GM18909 (cell line): ENCODE data around the gene INPPL1.

Experiments used
- ATAC-seq: cut with Tn5 transposase; IDR thresholded peaks from one replicate; pipeline ENCODE4 v1.9.1; 2021; ENCODE audit warnings: mild to moderate bottlenecking; ENCODE audit not compliant: unreplicated experiment, poor library complexity

INPPL1 gene

DNA sequence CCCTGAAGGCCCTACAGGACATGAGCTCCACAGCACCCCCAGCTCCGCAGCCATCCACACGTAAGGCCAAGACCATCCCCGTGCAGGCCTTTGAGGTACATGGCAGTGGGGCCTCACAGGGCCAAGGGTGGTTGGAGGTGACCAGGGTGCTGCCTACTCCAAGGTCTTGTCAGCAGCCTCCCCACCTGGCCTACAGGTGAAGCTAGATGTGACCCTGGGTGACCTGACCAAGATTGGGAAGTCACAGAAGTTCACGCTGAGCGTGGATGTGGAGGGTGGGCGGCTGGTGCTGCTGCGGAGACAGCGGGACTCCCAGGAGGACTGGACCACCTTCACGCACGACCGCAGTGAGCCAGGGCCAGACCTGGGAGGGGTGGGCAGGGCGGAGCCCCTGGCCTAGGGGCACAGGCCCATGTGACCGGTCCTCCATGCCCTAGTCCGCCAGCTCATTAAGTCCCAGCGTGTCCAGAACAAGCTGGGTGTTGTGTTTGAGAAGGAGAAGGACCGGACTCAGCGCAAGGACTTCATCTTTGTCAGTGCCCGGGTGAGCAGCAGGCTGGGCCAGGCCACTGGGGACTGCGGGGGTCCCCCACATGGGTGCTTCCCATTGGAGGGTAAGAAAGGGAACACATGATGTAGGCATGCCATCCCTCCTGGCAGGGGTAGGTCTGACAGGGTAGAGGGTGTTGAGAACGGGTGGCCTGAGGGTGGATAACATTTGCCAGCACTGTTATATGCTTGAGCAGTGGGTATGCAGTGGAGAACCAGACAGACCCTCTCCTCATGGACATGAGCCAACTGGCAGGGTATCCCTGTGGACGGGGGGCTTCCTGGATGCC is 5.6 kb downstream of the INPPL1 start:
- ATAC-seq = no peak

DNA sequence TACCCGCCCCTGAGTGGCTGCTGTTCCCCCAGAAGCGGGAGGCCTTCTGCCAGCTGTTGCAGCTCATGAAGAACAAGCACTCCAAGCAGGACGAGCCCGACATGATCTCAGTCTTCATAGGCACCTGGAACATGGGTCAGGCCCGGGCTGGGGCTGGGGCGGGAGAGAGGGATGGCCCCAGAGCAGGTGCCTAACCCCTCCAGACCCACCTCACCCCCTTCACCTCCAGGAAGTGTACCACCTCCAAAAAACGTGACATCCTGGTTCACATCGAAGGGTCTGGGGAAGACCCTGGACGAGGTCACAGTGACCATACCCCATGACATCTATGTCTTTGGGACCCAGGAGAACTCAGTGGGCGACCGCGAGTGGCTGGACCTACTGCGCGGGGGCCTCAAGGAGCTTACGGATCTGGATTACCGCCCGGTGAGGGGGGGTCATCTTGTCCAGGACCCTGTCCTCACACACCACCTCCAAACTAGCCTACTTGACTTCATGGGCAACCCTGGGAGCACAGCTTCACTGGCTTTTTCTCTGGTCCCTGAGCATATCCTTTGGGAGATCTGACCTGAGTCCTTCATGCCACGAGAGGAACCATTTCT is 6.3 kb downstream of the INPPL1 start:
- ATAC-seq = no peak

DNA sequence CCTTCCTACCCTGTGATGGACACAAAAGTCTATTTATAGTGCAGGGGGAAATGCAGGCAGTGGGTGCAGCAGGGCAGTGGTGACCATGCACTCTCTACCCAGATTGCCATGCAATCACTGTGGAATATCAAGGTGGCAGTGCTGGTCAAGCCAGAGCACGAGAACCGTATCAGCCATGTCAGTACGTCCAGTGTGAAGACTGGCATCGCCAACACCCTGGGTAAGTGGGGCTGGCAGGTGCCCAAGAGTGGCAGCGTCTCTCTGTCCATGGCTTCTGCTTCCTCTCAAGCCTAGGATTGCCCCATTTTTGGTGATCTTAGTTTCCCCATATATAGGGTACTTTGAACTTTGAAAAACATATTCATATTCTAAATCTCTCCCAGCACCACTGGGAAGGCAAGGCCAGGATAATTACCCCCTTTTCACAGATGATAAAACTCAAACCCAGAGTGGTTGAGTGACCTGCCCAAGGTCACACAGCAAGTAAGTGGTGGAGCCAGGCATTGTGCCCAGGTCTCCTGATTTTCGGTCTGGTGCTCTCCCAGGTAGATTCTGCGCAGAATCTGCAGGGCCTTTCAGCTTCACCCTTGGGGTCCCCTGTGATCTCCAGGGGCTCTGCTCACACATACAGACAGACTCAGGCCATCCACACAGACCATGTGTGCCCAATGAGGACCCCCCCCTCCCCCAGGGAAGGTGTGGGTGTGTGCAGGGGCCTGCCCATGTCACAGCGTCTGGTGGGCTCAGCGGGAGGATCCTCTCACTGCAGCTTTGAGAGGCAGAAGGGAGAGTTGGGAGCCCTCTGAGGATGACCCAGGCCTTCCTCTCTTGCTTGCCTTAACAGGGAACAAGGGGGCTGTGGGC is 7.1 kb downstream of the INPPL1 start:
- ATAC-seq = no peak

DNA sequence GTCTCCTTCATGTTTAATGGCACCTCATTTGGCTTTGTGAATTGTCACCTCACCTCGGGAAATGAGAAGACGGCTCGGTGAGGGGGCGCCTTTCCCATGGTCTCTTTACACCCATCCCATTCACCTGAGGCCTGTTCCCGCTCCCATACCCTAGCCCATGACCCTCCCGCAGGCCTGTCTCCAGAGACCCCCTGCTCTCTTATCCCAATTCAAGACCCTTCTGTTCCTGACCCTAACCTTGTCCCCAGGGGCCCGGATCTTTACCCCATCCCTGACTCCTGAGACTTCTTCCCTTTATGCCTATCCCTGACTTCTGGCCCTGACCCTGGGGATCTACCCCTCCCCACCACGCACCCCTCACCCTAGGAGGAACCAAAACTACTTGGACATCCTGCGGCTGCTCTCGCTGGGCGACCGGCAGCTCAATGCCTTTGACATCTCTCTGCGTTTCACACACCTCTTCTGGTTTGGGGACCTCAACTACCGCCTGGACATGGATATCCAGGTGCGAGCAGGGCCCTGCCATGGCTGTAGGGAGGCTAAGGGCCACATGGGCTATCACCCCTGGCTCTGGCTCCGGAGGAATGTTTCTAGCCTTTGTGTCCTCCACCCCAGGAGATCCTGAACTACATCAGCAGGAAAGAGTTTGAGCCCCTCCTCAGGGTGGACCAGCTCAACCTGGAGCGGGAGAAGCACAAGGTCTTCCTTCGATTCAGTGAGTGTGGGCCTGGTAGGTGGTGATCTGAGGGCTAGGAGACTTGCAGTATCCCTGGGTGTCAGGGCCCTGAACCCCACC is 7.9 kb downstream of the INPPL1 start:
- ATAC-seq = no peak

DNA sequence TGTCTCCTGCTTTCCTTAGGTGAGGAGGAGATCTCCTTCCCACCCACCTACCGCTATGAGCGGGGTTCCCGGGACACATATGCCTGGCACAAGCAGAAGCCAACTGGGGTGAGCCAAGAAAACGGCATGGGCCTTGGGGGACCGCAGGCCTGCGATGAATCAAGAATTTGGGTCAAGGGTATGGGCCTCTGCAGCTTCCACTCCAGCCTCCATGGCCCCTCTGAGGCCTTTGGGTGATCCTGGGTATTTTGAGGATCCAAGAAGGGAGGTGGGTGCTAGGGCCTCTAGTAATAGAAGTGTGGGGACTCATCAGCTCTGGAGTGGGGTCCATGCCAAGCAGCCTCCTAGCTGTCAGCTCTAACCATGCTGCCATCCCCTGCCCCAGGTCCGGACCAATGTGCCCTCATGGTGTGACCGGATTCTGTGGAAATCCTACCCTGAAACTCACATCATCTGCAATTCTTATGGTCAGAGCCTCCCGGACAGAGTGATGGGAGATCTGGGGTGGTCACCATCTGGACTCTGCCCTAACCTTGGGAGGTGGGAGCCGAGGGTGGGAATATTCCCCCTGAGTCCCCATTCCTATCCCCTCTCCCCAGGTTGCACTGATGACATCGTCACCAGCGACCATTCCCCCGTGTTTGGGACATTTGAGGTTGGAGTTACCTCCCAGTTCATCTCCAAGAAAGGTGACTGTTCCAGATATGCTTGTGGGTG is 8.6 kb downstream of the INPPL1 start:
- no peak for ATAC-seq

DNA sequence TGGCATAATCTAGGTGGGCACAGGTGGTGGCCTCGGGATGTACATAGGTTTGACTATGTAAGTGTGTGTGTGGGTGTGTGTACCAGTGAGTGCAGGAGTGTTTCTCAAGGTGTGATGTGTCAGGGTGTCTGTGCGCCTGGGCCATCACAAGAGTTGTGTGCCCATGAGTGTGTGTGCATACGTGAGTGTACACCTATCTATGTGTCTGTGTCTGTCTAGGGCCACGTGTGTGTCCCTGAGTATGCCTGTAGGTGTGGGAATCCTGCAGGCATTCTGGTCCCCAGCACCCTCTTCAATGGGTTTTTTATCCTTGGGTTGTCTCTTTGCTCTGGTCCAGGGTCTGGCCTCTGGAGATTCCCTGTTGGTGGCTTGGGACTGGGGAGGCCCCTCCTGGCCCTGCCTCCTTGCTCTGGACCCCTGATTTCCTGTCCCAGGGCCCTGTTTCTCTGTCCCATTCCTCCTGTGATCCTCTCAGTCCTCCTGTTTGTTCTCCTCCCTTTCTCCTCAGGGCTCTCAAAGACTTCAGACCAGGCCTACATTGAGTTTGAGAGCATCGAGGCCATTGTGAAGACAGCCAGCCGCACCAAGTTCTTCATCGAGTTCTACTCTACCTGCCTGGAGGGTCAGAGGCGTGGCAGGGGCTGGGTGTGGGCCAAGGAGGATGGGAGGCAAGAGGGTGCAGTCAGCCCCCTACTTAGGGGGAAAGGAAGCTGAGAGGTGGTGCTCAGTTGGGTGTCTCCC is 9.4 kb downstream of the INPPL1 start:
- no peak for ATAC-seq

DNA sequence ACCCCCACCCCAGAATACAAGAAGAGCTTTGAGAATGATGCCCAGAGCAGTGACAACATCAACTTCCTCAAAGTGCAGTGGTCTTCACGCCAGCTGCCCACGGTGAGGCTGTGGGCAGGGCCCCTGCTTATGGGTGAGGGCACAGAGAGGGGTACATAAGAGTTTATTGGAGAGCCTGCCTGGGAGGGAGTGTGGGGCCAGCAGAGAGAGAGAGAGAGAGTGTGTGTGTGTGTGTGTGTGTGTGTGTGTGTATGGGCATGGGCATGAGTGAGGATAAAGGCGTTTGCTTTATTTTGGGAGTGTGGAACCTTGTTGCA is 9.9 kb downstream of the INPPL1 start:
- ATAC-seq = no peak

DNA sequence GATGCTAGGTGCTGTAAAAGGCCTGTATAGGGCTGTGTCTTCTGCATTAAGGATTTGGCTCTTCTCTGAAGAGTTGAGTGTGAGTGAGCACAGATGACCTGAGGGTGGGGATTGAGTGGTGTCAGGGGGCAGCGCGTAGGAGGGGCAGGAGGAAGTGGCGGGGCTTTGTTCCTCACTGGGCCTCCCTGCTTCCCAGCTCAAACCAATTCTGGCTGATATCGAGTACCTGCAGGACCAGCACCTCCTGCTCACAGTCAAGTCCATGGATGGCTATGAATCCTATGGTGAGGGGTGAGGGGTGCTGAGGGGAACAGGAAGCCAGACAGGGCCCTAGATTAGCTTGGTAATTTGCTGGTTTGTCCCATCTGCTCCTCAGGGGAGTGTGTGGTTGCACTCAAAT is 10.4 kb downstream of the INPPL1 start:
- ATAC-seq = no peak

DNA sequence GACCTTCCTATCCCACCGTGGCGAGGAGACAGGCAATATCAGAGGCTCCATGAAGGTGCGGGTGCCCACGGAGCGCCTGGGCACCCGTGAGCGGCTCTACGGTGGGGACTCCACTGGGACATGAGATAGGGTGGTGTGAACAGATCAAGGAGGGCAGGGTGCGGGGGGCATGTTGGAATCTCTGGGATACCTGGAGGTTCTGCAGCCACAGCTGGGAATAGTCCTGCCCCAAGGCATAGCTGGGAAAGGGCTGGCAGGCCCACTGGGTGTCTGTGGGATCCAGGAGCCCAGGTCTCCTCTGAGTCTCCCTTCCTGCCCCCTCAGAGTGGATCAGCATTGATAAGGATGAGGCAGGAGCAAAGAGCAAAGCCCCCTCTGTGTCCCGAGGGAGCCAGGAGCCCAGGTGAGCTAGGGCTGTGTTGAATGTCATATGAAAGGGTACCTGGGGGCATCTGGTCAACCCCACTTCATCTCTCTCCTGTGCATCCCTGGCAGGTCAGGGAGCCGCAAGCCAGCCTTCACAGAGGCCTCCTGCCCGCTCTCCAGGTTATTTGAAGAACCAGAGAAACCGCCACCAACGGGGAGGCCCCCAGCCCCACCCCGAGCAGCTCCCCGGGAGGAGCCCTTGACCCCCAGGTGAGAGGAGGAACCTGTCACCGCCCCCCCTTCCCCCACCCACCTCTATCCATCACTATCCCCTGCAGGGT is 10.9 kb downstream of the INPPL1 start:
- ATAC-seq = no peak

DNA sequence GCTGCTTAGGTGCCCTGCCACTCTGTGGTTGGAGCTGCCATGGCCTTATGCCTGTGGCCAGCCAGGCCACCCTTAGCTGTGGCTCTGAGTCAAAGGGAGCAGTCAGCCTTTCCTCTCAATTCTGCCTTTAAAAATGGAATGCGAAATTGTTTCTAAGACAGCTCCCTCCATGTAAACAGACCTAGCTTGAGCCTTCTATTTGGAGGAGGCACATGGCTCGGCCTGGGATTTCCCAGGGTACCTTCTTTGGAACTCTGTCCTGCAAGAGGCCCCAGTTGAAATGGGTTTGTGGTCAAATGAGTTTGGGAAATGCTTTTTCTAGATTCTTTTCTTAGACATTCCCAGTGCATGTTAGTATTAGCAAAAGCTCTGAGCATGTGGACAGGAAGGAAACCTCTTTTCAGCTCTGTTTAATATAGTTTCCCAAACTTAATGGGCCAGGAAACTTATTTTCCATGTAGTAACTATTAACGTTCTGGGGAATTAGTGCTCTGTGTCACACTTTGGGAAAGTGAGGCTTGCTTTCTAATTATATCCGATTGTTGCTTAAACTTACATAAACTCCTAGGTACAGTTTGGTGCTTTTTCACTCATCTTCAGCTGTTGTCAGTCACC is 11.6 kb downstream of the INPPL1 start:
- ATAC-seq = no peak

DNA sequence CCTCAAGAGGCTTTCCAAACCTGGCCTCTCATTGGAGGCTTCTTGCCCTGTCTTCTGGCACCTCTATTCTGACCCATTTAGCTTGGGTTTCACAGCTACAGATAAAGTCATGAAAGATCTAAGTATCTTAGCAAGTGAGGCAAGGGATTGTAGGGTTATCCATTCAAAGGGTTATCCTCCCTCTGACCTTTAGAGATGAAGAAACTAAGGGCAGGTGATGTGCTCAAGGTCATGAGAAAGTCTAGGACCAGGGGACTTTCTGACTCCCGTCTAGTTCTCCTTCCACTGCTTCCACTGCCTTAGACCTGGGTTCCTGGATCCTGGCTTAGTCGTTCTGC is 12.2 kb downstream of the INPPL1 start:
- ATAC-seq = no peak

DNA sequence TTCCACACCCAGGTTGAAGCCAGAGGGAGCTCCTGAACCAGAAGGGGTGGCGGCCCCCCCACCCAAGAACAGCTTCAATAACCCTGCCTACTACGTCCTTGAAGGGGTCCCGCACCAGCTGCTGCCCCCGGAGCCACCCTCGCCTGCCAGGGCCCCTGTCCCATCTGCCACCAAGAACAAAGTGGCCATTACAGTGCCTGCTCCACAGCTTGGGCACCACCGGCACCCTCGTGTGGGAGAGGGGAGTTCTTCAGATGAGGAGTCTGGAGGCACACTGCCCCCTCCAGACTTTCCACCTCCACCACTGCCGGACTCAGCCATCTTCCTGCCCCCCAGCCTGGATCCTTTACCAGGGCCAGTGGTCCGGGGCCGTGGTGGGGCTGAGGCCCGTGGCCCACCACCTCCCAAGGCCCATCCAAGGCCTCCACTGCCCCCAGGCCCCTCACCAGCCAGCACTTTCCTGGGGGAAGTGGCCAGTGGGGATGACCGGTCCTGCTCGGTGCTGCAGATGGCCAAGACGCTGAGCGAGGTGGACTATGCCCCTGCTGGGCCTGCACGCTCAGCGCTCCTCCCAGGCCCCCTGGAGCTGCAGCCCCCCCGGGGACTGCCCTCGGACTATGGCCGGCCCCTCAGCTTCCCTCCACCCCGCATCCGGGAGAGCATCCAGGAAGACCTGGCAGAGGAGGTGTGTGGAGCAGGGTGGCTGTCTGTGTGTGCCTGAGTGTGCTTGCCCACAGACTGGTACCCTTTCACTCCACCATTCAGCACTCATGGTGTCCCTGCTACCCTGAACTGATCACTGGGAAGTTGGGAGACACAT is 12.8 kb downstream of the INPPL1 start:
- no peak for ATAC-seq

DNA sequence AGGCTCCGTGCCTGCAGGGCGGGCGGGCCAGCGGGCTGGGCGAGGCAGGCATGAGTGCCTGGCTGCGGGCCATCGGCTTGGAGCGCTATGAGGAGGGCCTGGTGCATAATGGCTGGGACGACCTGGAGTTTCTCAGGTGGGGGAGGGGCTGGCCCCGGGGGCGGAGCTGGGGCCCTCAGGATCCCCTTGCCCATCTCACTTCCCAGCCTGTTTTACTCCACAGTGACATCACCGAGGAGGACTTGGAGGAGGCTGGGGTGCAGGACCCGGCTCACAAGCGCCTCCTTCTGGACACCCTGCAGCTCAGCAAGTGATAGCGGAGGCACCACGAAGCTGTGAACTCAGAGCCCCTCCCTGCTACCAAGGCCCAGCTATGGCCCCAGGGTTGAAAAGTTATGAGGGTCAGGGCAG is 13.5 kb downstream of the INPPL1 start:
- no peak for ATAC-seq

DNA sequence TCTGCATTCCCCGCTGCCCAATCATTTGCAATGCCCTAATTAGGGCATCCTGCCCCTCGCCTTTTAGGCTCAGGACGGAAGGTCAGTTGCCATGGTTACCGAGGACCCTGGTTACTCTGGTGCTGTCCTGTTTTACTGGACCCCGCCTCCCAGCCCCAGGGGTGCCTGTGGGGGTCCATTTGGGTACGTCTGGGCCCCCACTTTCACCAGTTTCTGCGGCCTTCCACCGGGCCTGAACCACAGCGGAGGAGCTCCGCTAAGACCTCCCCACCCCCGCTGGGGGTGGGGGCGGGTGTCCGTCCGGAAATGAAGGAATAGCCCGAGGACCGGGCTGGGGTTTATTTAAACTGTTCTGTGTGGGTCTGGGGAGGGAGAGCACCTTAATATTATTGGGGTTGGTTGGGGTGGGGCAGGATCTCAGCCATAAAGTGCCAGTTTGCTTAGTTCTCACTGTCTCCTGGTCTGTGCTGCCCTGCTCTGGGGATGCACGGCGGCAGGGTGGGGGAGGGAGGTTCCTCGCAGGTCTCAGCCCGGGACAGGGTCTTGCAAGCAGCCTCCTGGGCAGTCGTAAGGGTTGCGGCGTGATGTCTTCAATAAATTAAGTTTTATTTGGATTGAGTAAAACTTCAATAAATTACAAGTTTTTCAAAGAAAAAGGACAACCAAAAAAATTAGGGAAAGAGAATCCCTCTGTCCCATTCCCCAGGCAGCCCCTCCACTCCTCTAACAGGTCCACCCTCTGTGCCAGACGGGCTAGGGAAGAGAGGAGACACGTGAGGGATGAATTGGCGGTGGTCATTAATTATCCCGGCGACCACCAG is 14.1 kb downstream of the INPPL1 start:
- no peak for ATAC-seq

DNA sequence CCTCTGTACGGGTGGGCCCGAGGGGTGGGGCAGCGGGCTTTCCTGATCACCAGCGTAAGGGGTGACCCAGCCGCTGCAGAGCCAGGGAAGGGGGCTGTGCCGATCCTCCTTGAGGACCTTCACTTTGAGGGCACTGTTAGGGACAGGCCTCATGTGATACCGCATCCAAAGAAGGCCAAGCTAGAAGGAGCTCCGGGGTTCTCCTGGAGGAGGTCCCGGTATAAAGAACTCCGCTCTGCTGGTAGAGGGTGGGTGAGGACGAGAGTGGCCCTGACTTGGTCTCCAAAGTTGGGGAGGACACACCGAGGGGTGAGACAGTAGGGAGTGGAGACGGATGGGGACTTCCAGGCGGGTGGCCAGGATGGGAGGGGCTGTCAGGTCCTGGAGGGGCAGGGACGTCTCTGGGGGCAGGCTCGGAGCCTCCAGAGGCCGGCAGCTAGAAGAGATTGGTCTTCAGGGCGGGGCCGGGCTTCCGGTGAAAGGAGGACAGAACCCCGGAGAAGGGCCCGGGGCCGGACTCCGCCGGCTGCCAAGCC is 14.8 kb downstream of the INPPL1 start:
- no peak for ATAC-seq

DNA sequence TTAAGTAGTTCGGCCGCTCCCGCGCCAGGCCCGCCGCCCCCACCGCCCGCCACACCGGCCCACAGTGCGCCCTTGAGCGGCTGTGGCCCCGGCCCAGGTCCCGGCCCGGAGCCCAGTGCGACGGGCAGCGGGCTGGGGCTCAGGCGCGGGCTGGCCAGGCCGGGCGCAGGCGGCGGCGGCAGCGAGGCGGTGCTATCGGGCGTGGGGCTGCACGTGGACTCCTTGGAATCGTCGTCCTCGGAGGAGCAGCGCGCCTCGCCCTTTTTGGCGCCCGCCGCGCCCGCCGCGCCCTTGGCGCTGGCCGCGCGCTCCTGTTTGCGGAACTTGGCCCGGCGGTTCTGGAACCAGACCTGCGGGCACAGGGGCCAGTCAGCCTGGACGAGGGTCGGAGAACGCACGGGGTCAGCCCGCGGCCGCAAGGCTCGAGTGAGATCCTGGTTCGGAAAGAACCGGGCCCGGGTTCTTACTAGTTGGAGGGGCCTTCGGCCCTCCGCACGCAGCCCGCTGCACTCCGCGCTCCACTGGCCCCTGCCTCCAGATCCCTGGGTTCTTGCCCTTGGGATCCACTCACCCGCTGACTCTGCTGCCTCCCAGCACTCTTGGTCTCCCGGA is 15.4 kb downstream of the INPPL1 start:
- ATAC-seq = no peak
